ENCODE data around the gene TRMT2A.
"Not testable (repeated sequence)": the region's sequence is repeated elsewhere in the genome, so short reads cannot be mapped to it uniquely, and the experiment has no call there.

TRMT2A gene

DNA sequence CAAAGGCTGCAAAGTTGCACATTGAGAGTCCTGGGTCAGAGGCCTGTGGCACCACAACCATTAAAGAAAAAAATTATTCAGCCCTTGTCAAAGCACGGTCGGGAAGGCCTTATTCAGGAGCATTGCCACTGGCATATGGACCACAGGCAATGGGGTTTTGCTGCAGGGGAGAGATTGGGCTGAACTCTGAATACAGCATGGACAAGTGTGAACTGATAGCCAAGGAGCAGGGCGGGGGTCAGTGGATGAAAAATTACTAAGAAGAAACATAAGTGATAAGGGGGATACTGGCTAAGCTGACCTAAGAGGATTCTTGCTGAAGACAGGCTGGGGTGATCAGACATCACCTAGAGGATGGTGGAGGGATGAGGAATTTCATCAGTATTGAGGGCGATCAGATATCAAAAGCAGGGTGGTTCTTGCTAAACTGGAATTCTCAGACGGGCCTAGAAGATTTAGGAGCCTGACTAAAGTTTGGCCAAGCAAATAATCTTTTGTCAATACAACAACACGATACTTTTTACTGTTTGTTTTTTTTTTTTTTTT lies 40.3 kb downstream of the TRMT2A start:
- ATAC-seq (replicated peaks) (no peak), DNase-seq (no peak)
- H3K4me1 Mint-ChIP-seq: peaks cover 8 to 11% of the 10 kb centered on the region in 2 donors
- H3K27me3 Mint-ChIP-seq: no peaks in the 10 kb centered on the region
- no peaks in the 10 kb centered on the region for H3K36me3 Mint-ChIP-seq
- no peak overlapping the region for H3K4me3 Mint-ChIP-seq
- H3K9me3 Mint-ChIP-seq: no peaks in the 10 kb centered on the region
- H3K27ac Mint-ChIP-seq: no peak overlapping the region

DNA sequence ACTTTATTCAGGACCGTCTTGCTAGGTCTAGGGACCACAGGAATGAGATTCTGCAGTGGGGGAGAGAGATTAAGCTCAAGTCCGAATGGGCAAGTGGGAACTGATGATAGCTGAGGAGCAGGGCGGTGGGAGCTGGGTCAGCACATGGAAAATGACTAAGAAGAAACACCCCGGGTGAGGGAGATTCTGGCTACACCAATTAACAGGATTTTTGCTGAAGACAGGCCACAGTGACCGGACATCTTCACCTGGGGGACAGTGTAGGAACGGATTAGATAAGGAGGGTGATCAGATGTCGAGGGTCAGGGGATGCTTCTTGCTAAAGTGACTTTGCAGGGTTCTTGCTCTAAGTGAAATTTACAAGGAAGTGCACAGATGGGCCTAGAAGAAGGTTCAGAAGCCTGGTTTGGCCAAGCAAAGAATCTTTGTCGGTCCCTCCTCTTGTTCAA lies 45.5 kb downstream of the TRMT2A start:
- ATAC-seq (replicated peaks) (no peak), DNase-seq (no peak)
- peaks cover 1 to 6% of the 10 kb centered on the region in 2 donors for H3K36me3 Mint-ChIP-seq
- H3K27ac Mint-ChIP-seq: no peak overlapping the region
- H3K4me3 Mint-ChIP-seq: no peak overlapping the region
- H3K9me3 Mint-ChIP-seq: no peaks in the 10 kb centered on the region
- no peaks in the 10 kb centered on the region for H3K27me3 Mint-ChIP-seq
- H3K4me1 Mint-ChIP-seq: no peaks in the 10 kb centered on the region

DNA sequence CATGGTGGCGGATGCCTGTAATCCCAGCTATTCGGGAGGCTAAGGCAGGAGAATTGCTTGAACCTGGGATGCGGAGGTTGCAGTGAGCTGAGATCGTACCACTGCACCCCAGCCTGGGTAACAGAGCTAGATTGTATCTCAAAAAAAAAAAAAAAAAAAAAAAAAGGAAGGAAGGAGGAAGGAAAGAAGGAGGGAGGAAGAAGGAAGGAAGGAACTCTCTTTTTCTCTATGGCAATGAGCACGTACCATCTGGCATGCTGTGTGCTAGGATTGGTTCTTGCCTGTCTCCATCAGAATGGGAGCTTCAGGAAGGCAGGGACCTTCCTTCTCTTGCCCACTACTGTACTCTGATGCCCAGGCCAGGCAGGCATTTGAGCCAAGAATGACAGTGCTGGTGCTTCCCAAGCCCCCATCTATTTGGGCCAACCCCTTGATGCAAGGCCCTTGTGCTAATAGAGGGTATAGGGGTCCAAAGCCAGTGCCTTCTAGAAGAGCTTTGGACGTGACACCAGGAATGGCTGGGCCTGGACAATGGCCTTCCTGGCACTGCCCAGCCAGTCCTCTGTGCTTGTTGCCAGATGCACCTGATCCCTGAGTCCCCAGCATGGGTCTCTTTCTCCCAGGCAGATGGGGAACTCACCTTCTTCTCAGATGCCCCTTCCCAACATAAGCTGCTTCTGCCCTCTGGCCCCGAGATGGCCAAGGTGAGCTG lies 47.5 kb downstream of the TRMT2A start:
- peaks cover 1 to 10% of the 10 kb centered on the region in 2 donors for H3K36me3 Mint-ChIP-seq
- no peaks in the 10 kb centered on the region for H3K27me3 Mint-ChIP-seq
- no peak overlapping the region for H3K27ac Mint-ChIP-seq
- H3K9me3 Mint-ChIP-seq: no peaks in the 10 kb centered on the region
- no peak overlapping the region for H3K4me3 Mint-ChIP-seq
- DNase-seq (no peak), ATAC-seq (replicated peaks) (no peak)
- H3K4me1 Mint-ChIP-seq: no peaks in the 10 kb centered on the region

DNA sequence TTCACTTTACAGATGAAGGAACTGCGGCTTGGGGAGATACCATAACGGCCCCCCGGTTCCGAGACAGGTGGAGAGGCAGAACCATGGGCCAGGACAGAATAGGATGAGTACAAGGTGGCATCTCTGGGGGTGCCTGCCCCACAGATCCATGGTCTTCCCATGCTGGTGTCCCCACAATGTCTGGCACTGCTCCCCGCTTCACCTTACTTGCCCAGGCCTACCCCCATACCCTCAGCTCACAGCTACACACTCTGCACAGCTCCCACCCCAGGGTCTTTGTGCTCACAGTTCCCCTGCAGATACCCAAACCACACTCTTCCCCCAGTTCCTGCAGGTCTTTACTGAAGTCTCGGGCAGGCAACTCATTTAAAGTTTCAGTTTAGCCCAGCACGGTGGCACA lies 48.4 kb downstream of the TRMT2A start:
- peaks cover 1 to 18% of the 10 kb centered on the region in 2 donors for H3K36me3 Mint-ChIP-seq
- ATAC-seq (replicated peaks) (no peak), DNase-seq (no peak)
- no peak overlapping the region for H3K27ac Mint-ChIP-seq
- no peak overlapping the region for H3K4me3 Mint-ChIP-seq
- no peaks in the 10 kb centered on the region for H3K9me3 Mint-ChIP-seq
- H3K27me3 Mint-ChIP-seq: no peaks in the 10 kb centered on the region
- no peaks in the 10 kb centered on the region for H3K4me1 Mint-ChIP-seq

DNA sequence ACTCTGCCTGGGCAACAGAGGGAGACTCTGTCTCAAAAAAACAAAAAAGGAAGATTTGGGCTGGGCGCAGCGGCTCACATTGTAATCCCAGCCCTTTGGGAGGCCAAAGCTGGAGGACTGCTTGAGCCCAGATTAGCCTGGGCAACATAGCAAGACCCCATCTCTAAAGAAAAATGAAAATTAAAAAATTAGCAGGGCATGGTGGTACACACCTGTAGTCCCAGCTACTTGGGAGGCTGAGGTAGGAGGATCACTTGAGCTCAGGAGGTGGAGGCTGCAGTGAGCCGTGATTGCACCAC lies 49.7 kb downstream of the TRMT2A start:
- ATAC-seq (replicated peaks); H3K4me3 Mint-ChIP-seq; H3K4me1 Mint-ChIP-seq; H3K27ac Mint-ChIP-seq; H3K27me3 Mint-ChIP-seq; DNase-seq; H3K9me3 Mint-ChIP-seq: not testable (repeated sequence)
- peaks cover 8 to 27% of the 10 kb centered on the region in 2 donors for H3K36me3 Mint-ChIP-seq

DNA sequence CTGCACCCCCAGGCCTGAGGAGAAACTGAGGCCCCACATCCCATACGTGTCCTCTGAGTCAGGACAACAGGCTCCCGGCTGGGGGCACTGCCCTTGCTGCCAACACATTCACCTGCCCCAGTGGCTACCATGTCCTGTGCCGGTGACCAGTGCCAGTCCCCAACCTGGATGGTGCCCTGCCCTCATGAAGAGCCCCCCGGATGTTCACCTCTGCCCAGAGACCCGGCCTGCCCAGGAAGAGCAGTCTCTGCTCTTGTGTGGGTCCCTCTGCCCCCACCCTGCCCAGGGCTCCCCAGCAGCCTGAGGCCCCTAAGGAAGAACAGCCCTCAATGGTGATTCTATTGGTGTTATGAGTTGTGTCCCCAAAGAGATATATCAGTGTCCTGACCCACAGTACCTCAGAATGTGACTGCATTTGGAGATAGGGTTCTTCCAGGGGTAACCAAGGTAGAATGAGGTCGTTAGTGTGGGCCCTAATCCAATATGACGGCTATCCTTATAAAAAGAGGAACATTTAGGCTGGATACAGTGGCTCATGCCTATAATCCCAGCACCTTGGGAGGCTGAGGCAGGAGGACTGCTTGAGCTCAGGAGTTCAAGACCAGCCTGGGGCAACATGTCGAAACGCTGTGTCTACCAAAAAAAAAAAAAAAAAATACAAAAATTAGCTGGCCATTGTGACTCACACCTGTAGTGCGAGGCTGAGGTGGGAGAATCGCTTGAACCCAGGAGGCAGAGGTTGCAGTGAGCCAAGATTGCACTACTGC lies 50.2 kb downstream of the TRMT2A start:
- Mint-ChIP-seq H3K9me3 (no peaks in the 10 kb centered on the region), H3K27me3 (no peaks in the 10 kb centered on the region), H3K27ac (peak overlapping the region; percentile 37), H3K4me1 (no peaks in the 10 kb centered on the region), H3K4me3 (no peak overlapping the region), H3K36me3 (peaks cover 9 to 28% of the 10 kb centered on the region in 2 donors)
- ATAC-seq (replicated peaks) (no peak), DNase-seq (no peak)

DNA sequence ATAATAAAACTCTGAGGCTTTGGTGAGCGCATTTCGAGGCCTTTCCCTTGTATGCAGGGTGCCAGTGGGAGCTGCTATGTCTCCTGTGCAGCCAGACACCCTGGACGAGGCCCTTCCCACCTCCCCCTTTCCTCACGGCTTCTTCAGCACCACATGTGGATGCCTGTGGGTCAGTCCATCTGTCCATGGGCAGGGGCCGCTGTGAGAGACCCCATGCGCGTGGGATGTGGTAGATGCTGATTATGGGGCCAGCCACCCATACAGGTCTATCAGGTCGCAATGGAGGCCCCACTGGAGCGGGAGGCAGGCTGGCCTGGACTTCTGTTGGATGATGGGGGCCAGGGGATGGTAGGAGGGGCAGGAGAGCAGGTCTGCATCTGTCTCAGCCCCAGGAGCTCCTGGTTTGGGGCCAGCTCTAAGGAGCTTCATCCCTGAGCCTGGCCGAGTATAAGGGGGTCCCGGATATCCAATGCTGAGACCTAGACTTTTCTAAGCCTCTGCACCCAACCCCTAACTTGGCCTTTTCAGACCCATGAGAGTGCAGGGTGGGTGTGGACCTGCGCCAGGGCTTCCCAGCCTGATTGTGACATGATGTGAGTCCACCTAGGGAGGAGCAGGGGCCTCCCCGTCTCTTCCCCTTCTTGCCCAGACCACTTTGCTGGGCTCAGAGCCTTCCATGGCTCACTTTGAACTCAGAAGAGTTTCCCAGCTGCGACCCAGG lies 51.0 kb downstream of the TRMT2A start:
- Mint-ChIP-seq H3K36me3 (peaks cover 12 to 35% of the 10 kb centered on the region in 2 donors), H3K4me3 (no peak overlapping the region), H3K9me3 (no peaks in the 10 kb centered on the region), H3K4me1 (no peaks in the 10 kb centered on the region), H3K27me3 (no peaks in the 10 kb centered on the region), H3K27ac (no peak overlapping the region)
- no peak for ATAC-seq (replicated peaks)
- DNase-seq: no peak

DNA sequence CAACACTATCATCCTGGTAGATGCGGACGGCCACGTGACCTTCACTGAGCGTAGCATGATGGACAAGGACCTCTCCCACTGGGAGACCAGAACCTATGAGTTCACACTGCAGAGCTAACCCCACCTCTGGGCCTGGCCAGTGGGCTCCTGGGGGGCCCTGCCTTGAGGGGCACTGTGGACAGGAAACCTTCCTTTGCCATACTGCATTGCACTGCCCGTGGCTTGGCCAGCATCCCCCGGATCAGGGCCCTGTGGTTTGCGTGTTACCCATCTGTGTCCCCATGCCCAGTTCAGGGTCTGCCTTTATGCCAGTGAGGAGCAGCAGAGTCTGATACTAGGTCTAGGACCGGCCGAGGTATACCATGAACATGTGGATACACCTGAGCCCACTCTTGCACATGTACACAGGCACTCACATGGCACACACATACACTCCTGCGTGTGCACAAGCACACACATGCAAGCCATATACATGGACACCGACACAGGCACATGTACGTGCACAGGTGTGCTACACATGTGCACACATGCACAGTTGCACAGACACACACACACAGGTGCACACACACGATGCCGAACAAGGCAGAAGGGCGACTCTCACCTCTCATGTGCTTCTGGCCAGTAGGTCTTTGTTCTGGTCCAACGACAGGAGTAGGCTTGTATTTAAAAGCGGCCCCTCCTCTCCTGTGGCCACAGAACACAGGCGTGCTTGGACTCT lies 52.3 kb downstream of the TRMT2A start:
- Mint-ChIP-seq H3K27me3 (no peaks in the 10 kb centered on the region), H3K36me3 (peaks cover 12 to 36% of the 10 kb centered on the region in 2 donors), H3K27ac (no peak overlapping the region), H3K9me3 (no peaks in the 10 kb centered on the region), H3K4me3 (no peak overlapping the region), H3K4me1 (no peaks in the 10 kb centered on the region)
- DNase-seq: no peak
- ATAC-seq (replicated peaks): no peak

DNA sequence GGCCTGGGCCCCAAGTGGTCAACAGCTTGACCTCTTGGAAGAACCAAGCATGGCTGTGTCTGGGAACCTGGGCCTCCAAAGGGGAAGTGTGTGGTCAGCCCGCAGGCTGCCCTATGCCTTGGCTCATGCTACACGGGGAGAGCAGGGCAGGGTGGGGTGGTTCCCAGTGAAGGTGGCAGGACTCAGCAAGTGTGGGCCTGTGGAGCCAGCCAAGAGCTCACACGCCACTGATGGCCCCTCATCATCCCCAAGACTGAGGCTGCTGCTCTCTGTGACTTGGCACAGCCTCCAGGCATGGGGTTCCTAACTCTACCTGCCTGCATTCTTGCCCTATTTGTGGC lies 52.9 kb downstream of the TRMT2A start:
- H3K4me1 Mint-ChIP-seq: no peaks in the 10 kb centered on the region
- DNase-seq (no peak), ATAC-seq (replicated peaks) (no peak)
- H3K27ac Mint-ChIP-seq: no peak overlapping the region
- no peak overlapping the region for H3K4me3 Mint-ChIP-seq
- no peaks in the 10 kb centered on the region for H3K9me3 Mint-ChIP-seq
- H3K27me3 Mint-ChIP-seq: no peaks in the 10 kb centered on the region
- peaks cover 12 to 40% of the 10 kb centered on the region in 2 donors for H3K36me3 Mint-ChIP-seq

DNA sequence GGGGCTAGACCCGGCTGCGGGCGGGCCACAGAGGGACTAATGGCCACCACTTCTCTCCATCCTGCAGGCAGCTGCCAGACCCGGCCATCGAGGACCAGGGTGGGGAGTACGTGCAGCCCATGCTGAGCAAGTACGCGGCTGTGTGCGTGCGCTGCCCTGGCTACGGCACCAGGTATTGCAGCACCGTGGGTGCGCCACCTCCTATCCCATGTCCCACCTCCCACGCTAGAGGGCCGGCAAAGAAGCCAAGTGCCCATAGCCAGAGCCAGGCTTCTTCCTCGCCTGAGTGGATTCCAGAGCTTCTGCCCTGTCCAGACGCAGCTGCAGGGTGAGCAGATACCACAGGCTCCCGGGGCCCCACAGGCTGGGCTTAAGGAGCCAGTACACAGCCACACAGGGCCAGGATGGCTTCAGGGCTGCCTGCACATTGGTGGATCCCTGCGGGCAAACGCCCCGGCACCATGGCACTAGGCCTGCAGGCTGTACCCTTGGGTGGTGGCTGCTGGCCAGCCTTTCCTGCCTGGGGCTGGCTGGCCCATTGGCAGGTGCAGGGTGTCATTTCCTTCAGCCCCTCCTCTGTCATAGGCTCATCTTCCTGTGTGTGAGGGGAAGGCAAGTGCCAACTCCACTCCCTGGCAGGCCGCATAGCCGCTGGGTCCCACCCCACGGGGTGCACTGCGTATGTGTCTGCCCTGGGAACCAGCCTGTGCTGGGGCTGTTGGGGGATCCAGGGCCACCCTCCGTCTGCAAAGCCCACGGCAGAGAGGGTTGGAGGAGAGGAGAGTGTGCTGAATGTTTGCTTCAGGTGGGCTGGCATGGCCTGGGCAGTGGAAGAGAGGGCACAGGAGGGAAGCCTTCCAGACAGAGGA lies 53.5 kb downstream of the TRMT2A start:
- no peak overlapping the region for H3K27ac Mint-ChIP-seq
- peaks cover 12 to 43% of the 10 kb centered on the region in 2 donors for H3K36me3 Mint-ChIP-seq
- peaks cover 0 to 3% of the 10 kb centered on the region in 2 donors for H3K4me1 Mint-ChIP-seq
- no peak overlapping the region for H3K4me3 Mint-ChIP-seq
- no peaks in the 10 kb centered on the region for H3K27me3 Mint-ChIP-seq
- DNase-seq: no peak
- no peaks in the 10 kb centered on the region for H3K9me3 Mint-ChIP-seq
- no peak for ATAC-seq (replicated peaks)

DNA sequence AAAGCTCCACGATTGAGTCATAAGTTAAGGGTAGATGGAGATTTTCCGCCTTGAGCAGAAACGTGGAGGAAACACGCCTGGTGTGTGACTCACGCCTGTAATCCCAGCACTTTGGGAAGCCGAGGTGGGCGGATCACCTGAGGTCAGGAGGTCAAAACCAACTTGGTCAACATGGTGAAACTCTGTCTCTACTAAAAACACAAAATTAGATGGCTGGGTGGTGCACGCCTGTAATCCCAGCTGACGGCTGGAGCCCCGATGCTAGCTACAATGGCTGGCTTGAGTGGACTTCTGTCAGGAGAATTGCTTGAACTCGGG lies 54.3 kb downstream of the TRMT2A start:
- peaks cover 15 to 50% of the 10 kb centered on the region in 2 donors for H3K36me3 Mint-ChIP-seq
- H3K27ac Mint-ChIP-seq: peak overlapping the region; percentile 49
- no peak for ATAC-seq (replicated peaks)
- H3K27me3 Mint-ChIP-seq: no peaks in the 10 kb centered on the region
- H3K4me3 Mint-ChIP-seq: no peak overlapping the region
- H3K4me1 Mint-ChIP-seq: peaks cover 0 to 3% of the 10 kb centered on the region in 2 donors
- no peak for DNase-seq
- H3K9me3 Mint-ChIP-seq: no peaks in the 10 kb centered on the region

DNA sequence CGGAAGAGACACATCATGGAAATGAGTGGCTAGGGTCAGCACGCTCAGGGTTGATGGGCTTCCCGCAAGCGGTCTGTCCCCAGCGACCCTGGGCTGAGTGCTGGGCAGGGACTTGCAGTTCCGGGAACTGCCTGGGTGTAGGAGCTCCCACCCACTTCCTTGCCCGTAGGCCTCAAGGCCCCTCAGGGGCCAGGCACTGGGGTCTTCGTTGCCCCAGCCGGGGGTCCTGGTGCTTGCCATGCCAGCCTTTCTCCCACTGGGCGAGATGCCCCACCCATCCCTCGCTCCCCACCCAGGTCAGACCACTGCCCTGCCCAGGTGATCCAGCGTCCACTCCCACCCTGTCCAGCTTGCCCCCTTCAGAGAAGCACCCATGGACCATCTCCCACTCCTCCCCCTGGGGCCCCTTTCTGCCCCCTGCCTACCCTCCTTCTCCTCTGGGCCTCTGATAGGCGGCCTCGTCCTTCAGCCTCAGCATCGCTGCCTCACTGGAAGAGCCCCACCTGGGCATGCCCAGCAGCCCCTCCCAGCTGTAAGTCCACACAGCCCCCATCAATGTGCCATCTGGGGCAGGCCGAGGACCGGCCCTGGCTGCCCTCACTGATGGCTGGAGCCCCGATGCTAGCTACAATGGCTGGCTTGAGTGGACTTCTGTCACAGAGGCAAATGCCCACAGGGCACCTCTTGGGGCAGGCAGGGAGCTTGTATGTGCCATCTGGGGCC lies 54.8 kb downstream of the TRMT2A start:
- Mint-ChIP-seq H3K27me3 (no peaks in the 10 kb centered on the region), H3K4me1 (peaks cover 0 to 3% of the 10 kb centered on the region in 2 donors), H3K9me3 (no peaks in the 10 kb centered on the region), H3K36me3 (peaks cover 15 to 54% of the 10 kb centered on the region in 2 donors), H3K27ac (peak overlapping the region; percentile 49), H3K4me3 (no peak overlapping the region)
- ATAC-seq (replicated peaks) (no peak), DNase-seq (no peak)
